Fibroblast of mammary gland (primary cell): Measurements from ENCODE around the gene KCTD17.

ENCODE experiments used
- DNase-seq: peaks from one replicate; pipeline ENCODE4 v3.0.0-alpha.2; 2010; ENCODE audit warnings: low read depth
- H3K4me3 ChIP-seq: 2 replicates; pipeline ENCODE4 v1.5.1; 2011; ENCODE audit warnings: low read depth, mild to moderate bottlenecking, low read length, moderate library complexity; ENCODE audit not compliant: control insufficient read depth
- CTCF ChIP-seq: conservative IDR thresholded peaks from 2 replicates; pipeline ENCODE4 v1.5.1; 2011; ENCODE audit warnings: low read depth, low read length, inconsistent platforms; ENCODE audit not compliant: control insufficient read depth, insufficient read depth

KCTD17 gene

GRCh38 chr22:37010976-37011375 is 40.6 kb upstream of the KCTD17 start:
- no peak for DNase-seq
- no peak overlapping the region for H3K4me3 ChIP-seq
- TF ChIP-seq CTCF, result no peak

- no peak for TF ChIP-seq CTCF
- no peak for DNase-seq
- no peak overlapping the region for H3K4me3 ChIP-seq
Measured at GRCh38 chr22:37011472-37011871, 40.1 kb upstream of the KCTD17 start.

GRCh38 chr22:37012262-37012904 is 39.2 kb upstream of the KCTD17 start:
- DNase-seq, result no peak
- no peak overlapping the region for H3K4me3 ChIP-seq
- TF ChIP-seq CTCF, result no peak

- no peak overlapping the region for H3K4me3 ChIP-seq
- no peak for TF ChIP-seq CTCF
- no peak for DNase-seq
Measured at GRCh38 chr22:37012956-37013355, 38.6 kb upstream of the KCTD17 start.

GRCh38 chr22:37014415-37014806 is 37.1 kb upstream of the KCTD17 start:
- H3K4me3 ChIP-seq, result no peak overlapping the region
- DNase-seq, result no peak
- no peak for TF ChIP-seq CTCF

- no peak for DNase-seq
- H3K4me3 ChIP-seq, result no peak overlapping the region
- TF ChIP-seq CTCF, result no peak
Measured at GRCh38 chr22:37014835-37015586, 36.5 kb upstream of the KCTD17 start.
